Left kidney (tissue), 2 donors: ENCODE measurements around the gene FGF22. TPM values are rescaled to one million over a fixed set of nuclear protein-coding genes. Genes with fewer than 3 reads are reported as not detected.
"Not testable (repeated sequence)": the region's sequence is repeated elsewhere in the genome, so short reads cannot be mapped to it uniquely, and the experiment has no call there.

ENCODE experiments used
- DNase-seq: peaks from one replicate; pipeline ENCODE4 v3.0.0-alpha.2; 2013
- polyA plus RNA-seq: library from polyadenylated mRNA; unstranded; fragments of 120-200 nt; gene quantifications from one replicate; pipeline ENCODE4 v1.2.1, GENCODE V29; 2013; ENCODE audit not compliant: insufficient read length

The FGF22 gene
- polyA plus RNA-seq, 1 donor = 0.60 TPM

GRCh38 chr19:605061-605971 is 34.4 kb upstream of the FGF22 start:
- not testable (repeated sequence) for DNase-seq

DNA sequence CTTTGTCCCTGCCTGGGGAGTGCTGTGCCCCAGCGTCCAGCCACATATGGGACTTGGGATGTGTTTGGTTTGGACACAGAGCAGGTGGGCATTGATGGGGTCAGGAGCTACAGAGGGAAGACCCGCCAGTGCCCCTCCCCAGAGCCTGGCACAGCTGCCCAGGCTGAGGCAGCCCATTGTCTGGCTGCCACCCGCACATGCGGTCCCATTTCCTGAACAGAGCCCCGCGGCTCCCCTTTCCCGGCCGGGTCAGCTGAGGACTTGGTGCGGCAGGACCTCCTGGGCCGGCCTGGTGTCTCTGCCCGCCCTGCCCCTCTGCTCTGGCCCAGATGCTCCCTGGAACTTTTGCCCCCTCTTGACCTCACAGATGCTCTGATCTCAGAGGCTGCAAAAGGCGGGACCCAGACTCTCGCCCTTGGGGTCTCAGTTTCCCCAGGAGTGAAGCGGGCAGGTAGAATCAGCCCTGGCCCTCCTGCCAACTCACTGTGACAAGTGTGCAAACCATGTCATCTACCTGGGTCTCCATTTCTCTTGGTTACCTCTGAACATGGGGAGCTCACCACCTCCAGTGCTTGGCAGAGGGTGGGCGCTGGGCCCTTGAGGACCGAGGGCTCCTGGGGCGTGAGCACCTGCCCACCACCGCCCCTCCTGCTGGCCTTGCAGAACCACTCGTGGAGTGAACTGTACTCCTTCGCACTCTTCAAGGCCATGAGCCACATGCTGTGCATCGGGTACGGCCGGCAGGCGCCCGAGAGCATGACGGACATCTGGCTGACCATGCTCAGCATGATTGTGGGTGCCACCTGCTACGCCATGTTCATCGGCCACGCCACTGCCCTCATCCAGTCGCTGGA is 32.2 kb upstream of the FGF22 start:
- DNase-seq = no peak

- DNase-seq = no peak
Observed at GRCh38 chr19:608155-609003, 31.3 kb upstream of the FGF22 start.

DNA sequence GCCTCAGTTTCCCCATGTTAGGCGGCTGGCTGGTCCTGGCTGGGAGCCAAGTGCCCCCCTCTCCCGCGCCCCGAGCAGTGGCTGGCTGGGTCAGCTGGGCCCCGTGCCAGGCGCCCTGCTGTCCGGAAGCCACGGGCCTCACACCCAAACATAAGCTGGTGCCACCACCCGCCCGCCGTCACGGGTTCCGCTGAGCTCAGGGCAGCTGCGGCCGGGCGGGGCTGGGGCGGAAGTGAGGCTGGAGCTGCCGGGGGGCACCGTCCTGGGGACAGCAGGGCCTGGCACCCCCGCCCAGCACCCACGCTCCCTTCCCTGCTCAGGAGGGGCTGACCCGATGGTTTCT is 30.7 kb upstream of the FGF22 start:
- DNase-seq = no peak

- no peak for DNase-seq
Observed at GRCh38 chr19:610071-610800, 29.4 kb upstream of the FGF22 start.

DNA sequence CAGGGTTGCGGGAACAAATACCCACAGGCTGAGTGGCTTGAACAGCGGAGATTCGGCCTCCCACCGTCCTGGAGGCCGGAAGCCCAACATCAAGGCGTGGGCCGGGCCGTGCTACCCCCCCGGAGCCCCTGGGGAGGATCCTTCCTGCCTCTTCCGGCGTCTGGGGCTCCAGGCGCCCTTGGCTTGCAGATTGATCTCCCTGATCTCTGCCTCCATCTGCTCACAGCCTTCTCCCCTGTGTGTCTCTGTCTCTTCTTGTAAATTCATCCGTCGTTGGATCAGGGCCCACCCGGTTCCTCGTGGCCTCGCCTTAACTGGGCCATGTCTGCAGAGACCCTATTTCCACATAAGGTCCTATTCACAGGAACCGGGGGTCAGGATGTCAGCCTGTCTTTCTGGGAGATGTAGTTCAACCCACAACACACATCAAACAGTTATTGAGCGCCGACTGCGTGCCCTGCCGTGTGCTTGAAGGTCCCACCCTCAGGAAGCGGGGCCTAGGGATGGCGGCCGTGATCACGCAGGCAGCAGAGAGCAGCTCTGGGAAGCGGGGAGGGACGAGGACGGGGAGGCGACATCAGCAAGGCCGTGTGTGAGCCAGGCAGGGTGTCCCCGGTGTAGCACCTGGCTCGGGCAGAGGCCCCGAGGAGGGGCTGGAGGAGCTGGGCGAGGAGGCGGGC is 28.7 kb upstream of the FGF22 start:
- DNase-seq = no peak

DNA sequence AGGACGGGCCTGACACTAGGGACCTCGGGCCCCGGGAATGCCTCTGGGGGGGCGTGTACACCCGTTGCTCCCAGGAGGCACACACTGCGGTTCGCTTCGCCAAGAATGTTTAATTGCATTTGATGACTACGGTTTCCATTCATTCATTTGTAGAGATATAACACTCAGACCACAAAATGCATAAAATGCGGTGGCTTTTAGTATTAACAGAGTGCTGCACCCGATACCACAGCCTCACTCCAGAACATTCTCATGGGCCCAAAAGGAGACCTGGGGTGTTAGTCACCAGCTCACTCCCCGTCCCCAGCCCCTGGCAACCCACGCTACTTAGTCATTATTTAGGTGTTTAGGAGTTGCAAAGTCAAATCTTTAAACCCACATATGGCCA is 28.2 kb upstream of the FGF22 start:
- no peak for DNase-seq

GRCh38 chr19:612941-613340 is 26.7 kb upstream of the FGF22 start:
- no peak for DNase-seq

DNA sequence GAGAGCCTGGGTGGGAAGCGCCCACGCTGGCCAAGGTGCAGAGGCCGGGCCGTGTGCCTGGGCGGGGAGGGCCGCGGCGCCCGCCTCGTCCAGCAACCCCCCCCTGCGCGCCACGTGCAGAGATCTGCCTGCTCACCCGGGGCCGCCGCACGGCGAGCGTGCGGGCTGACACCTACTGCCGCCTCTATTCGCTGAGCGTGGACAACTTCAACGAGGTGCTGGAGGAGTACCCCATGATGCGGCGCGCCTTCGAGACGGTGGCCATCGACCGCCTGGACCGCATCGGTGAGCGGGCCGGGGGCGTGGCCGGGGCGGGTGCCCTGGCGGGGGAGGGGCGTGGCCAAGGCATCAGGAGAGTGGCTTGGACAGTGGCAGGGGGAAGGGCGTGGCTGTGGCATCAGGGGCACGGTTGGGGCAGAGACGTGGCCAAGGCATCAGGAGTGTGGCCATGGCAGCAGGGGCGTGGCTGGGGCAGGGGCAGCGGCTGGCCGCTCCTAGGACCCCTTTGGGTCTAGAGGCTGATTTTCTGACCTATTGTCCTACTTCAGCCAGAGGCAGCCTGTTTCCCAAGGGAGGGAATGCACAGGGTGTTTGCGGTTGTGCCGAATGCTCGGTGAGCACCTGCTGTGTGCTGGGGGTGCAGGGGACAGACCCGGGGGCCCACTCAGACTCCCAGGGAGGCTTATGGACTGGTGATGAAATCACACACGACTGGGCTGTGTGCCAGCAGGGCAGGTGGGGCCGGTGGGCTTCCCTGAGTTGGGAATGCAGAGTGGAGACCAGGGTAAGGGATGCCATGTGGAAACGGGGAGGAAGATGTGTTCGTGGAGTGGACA is 25.7 kb upstream of the FGF22 start:
- no peak for DNase-seq

GRCh38 chr19:615619-616018 is 24.1 kb upstream of the FGF22 start:
- DNase-seq = no peak

DNA sequence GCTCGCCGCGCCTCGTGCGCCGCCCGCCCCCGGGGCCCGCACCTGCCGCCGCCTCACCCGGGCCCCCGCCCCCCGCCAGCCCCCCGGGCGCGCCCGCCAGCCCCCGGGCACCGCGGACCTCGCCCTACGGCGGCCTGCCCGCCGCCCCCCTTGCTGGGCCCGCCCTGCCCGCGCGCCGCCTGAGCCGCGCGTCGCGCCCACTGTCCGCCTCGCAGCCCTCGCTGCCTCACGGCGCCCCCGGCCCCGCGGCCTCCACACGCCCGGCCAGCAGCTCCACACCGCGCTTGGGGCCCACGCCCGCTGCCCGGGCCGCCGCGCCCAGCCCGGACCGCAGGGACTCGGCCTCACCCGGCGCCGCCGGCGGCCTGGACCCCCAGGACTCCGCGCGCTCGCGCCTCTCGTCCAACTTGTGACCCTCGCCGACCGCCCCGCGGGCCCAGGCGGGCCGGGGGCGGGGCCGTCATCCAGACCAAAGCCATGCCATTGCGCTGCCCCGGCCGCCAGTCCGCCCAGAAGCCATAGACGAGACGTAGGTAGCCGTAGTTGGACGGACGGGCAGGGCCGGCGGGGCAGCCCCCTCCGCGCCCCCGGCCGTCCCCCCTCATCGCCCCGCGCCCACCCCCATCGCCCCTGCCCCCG is 23.5 kb upstream of the FGF22 start:
- no peak for DNase-seq

GRCh38 chr19:616747-617526 is 22.7 kb upstream of the FGF22 start:
- no peak for DNase-seq

- no peak for DNase-seq
Observed at GRCh38 chr19:617551-618246, 22.0 kb upstream of the FGF22 start.

- DNase-seq = no peak
Observed at GRCh38 chr19:618247-618619, 21.4 kb upstream of the FGF22 start.

GRCh38 chr19:618674-619285 is 20.9 kb upstream of the FGF22 start:
- DNase-seq = no peak

DNA sequence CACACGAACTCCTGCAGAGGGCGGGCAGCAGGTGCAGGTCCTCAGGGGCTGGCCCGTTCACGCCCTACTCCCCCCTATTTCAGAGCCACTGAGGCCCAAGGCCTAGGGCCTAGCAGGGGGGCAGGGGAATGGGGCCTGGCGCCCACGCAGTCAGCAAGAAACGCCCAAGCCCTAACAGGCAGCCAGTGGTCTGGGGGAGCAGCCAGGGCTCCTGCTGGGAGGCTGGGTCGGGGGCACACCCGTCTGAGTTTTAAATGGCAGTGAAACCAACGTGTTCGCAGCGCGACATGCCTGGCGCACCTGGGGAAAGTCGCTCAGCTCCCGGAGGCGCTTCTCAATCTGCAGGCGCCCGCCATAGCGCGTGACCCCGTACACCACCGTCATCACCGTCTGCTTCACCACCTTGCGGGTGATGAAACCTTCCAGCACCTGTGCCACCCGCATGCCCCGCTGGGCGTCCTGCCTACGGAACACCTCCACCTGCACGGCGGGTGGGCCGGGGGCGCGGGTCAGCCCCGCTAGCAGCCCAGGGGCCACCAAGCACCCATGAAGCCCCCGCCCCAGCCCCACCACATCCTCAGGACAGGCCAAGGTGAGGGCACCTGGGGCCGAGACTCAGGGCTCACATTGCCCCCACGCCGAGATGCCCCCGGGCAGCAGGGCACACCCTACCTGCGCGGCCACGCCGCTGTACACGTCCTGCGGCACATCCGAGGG is 20.2 kb upstream of the FGF22 start:
- DNase-seq = no peak
